BE2C (cell line): ENCODE measurements around the gene KRT13.

Experiments used
- DNase-seq: peaks from one replicate; pipeline ENCODE4 v3.0.0-alpha.2; 2020
- H3K27me3 ChIP-seq: fragments of 250-450 bp; sonication (Bioruptor Pico); 2 replicates; pipeline ENCODE4 v1.5.1; 2020; ENCODE audit warnings: mild to moderate bottlenecking
- H3K36me3 ChIP-seq: fragments of 250-450 bp; sonication (Bioruptor Pico); 2 replicates; pipeline ENCODE4 v1.5.1; 2020; ENCODE audit warnings: mild to moderate bottlenecking
- H3K4me1 ChIP-seq: fragments of 250-450 bp; sonication (Bioruptor Pico); 2 replicates; pipeline ENCODE4 v1.5.1; 2020
- H3K4me3 ChIP-seq: 2 replicates; pipeline ENCODE4 v1.5.1; 2011; ENCODE audit warnings: low read depth, low read length
- H3K9me3 ChIP-seq: fragments of 250-450 bp; sonication (Bioruptor Pico); 2 replicates; pipeline ENCODE4 v1.5.1; 2020
- CTCF ChIP-seq: IDR thresholded peaks from 2 replicates; pipeline ENCODE4 v1.5.1; 2012; ENCODE audit warnings: mild to moderate bottlenecking, low read depth, low read length

Gene KRT13

GRCh38 chr17:41530062-41531048 is 24.9 kb upstream of the KRT13 start:
- DNase-seq, result peak; percentile 93
- H3K36me3 ChIP-seq, result no peaks in the 10 kb centered on the region
- H3K27me3 ChIP-seq, result no peaks in the 10 kb centered on the region
- no peak for TF ChIP-seq CTCF
- H3K4me3 ChIP-seq, result peak overlapping the region; percentile 11
- H3K4me1 ChIP-seq, result peaks cover 41% of the 10 kb centered on the region
- no peaks in the 10 kb centered on the region for H3K9me3 ChIP-seq

DNA sequence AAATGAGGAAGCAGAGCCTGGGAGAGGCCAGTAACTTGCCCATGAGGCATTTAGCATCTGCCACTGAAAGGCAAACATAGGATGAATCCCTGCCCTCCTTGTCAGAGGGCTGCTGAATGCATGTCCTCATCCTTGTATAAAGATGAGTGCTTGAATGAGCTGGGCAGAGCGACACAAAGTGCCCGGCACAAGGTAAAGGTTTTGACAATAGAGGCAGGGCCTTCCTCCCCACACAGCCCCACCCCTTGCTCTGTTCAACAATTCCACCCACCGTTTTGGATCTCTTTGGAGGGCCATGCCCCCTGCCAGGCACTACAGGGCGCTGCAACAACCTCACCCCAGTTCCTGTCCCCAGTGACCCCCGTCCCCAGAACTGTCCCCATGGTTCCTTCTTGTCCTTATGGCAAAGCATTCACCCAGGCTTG is 24.1 kb upstream of the KRT13 start:
- DNase-seq, result no peak
- H3K27me3 ChIP-seq, result no peaks in the 10 kb centered on the region
- H3K36me3 ChIP-seq, result no peaks in the 10 kb centered on the region
- no peak for TF ChIP-seq CTCF
- H3K4me1 ChIP-seq, result peaks cover 42% of the 10 kb centered on the region
- no peaks in the 10 kb centered on the region for H3K9me3 ChIP-seq
- H3K4me3 ChIP-seq, result no peak overlapping the region; the same call in 1 of the 2 replicates

GRCh38 chr17:41528959-41529353 is 23.5 kb upstream of the KRT13 start:
- no peak overlapping the region for H3K4me3 ChIP-seq
- H3K27me3 ChIP-seq, result no peaks in the 10 kb centered on the region
- DNase-seq, result no peak
- H3K36me3 ChIP-seq, result no peaks in the 10 kb centered on the region
- H3K4me1 ChIP-seq, result peaks cover 47% of the 10 kb centered on the region
- H3K9me3 ChIP-seq, result no peaks in the 10 kb centered on the region
- no peak for TF ChIP-seq CTCF

- peaks cover 56% of the 10 kb centered on the region for H3K4me1 ChIP-seq
- no peaks in the 10 kb centered on the region for H3K36me3 ChIP-seq
- H3K9me3 ChIP-seq, result no peaks in the 10 kb centered on the region
- H3K27me3 ChIP-seq, result no peaks in the 10 kb centered on the region
- DNase-seq, result no peak
- no peak for TF ChIP-seq CTCF
- no peak overlapping the region for H3K4me3 ChIP-seq
Measured at GRCh38 chr17:41527063-41528023, 21.9 kb upstream of the KRT13 start.

GRCh38 chr17:41524261-41524660 is 18.8 kb upstream of the KRT13 start:
- TF ChIP-seq CTCF, result no peak
- no peaks in the 10 kb centered on the region for H3K27me3 ChIP-seq
- H3K4me1 ChIP-seq, result peaks cover 59% of the 10 kb centered on the region
- DNase-seq, result no peak
- no peaks in the 10 kb centered on the region for H3K36me3 ChIP-seq
- H3K4me3 ChIP-seq, result no peak overlapping the region
- H3K9me3 ChIP-seq, result no peaks in the 10 kb centered on the region
